T-cell (primary cell): ENCODE data around the gene C22orf39. TPM values are rescaled to one million over a fixed set of nuclear protein-coding genes. Genes with fewer than 3 reads are reported as not detected.

ENCODE experiments used
- ATAC-seq, 4 experiments: fragments of 200-7000 bp in 3 of 4; fragments of 150-1000 bp in 1 of 4; cut with Tn5 transposase; replicated peaks in 1 of 4; 1 replicate in 3 of 4; 2 replicates in 1 of 4; pipeline ENCODE4 v1.10.0; 2021; ENCODE audit warnings: moderate library complexity in 3 of 4, mild to moderate bottlenecking in 2 of 4, moderate number of reproducible peaks in 1 of 4
- CTCF ChIA-PET, 2 donors: fragments of 300-600 bp; sonication (Branson Sonifier 250); formaldehyde crosslinking; loops; one replicate each; lab custom pipeline; 2022; ENCODE audit warnings: antibody characterized with exemption in 2 of 2; lab: Charles Lee
- POLR2A ChIA-PET, 2 donors: fragments of 300-600 bp; sonication (Branson Sonifier 250); formaldehyde crosslinking; loops; one replicate each; lab custom pipeline; 2022; ENCODE audit warnings: antibody characterized with exemption in 2 of 2; lab: Charles Lee
- DNase-seq, 35 experiments: peaks; one replicate each; pipeline versions ENCODE4 v3.0.0 to v3.0.0-alpha.2; 2013 to 2023
- H3K27ac ChIP-seq: one replicate; pipeline ENCODE4 v1.5.1; 2013; ENCODE audit warnings: low read length
- H3K27me3 ChIP-seq, 2 experiments: replicated peaks in 1 of 2; 1 replicate in 1 of 2; 2 replicates in 1 of 2; pipeline versions ENCODE4 v1.6.1 to v1.7.0; 2013; ENCODE audit warnings: low read length in 1 of 2, mixed read lengths in 1 of 2; ENCODE audit not compliant: control insufficient read depth in 2 of 2, insufficient read depth in 2 of 2; ENCODE audit errors: extremely low read depth in 1 of 2
- H3K36me3 ChIP-seq, 2 donors: 1 replicate in 1 of 2; 2 replicates in 1 of 2; pipeline versions ENCODE4 v1.6.1 to v1.7.0; 2013; ENCODE audit warnings: low read length in 1 of 2; ENCODE audit not compliant: control insufficient read depth in 2 of 2, insufficient read depth in 1 of 2; ENCODE audit errors: extremely low read depth in 1 of 2
- H3K4me1 ChIP-seq, 2 experiments: 1 replicate in 1 of 2; 2 replicates in 1 of 2; pipeline versions ENCODE4 v1.6.1 to v1.7.0; 2013; ENCODE audit warnings: low read length in 2 of 2, mixed read lengths in 1 of 2; ENCODE audit not compliant: insufficient read depth in 2 of 2, control insufficient read depth in 1 of 2; ENCODE audit errors: extremely low read depth in 1 of 2
- H3K4me3 ChIP-seq, 2 donors: 1 replicate in 1 of 2; 2 replicates in 1 of 2; pipeline versions ENCODE4 v1.5.1 to v1.7.0; 2013; ENCODE audit warnings: mild to moderate bottlenecking in 2 of 2, low read length in 1 of 2, moderate library complexity in 1 of 2; ENCODE audit not compliant: control insufficient read depth in 1 of 2; ENCODE audit errors: extremely low read depth in 1 of 2
- H3K9me3 ChIP-seq: 2 replicates; pipeline ENCODE4 v1.7.0; 2013
- H3K27ac Mint-ChIP-seq, 2 donors: one replicate each; pipeline ENCODE4 v1.8.0; 2020 to 2021; ENCODE audit warnings: mild to moderate bottlenecking in 2 of 2, mixed read lengths in 2 of 2
- H3K27me3 Mint-ChIP-seq, 2 donors: one replicate each; pipeline ENCODE4 v1.8.0; 2021 to 2022; ENCODE audit warnings: mixed read lengths in 2 of 2
- H3K36me3 Mint-ChIP-seq: one replicate; pipeline ENCODE4 v1.8.0; 2021; ENCODE audit warnings: mixed read lengths
- H3K4me1 Mint-ChIP-seq, 3 donors: one replicate each; pipeline ENCODE4 v1.8.0; 2020 to 2022; ENCODE audit warnings: mixed read lengths in 3 of 3, mild to moderate bottlenecking in 1 of 3
- H3K4me3 Mint-ChIP-seq, 3 donors: one replicate each; pipeline ENCODE4 v1.8.0; 2020 to 2022; ENCODE audit warnings: mild to moderate bottlenecking in 3 of 3, mixed read lengths in 3 of 3, moderate library complexity in 3 of 3
- H3K9me3 Mint-ChIP-seq, 3 donors: one replicate each; pipeline ENCODE4 v1.8.0; 2020 to 2022; ENCODE audit warnings: mixed read lengths in 3 of 3
- WGBS: methylation state at CpG from one replicate; pipeline ENCODE4 v1.1.5; 2013; ENCODE audit warnings: missing lambda C conversion rate; ENCODE audit not compliant: insufficient coverage; 5-methylcytosine and 5-hydroxymethylcytosine counted together
- total RNA-seq, 35 experiments: library from RNA in 6 of 35; stranded (reverse) in 6 of 35; fragments of 120-200 nt in 1 of 35; gene quantifications; one replicate each; pipeline versions ENCODE4 v1.2.1 to v1.2.4 and lab custom pipeline; 2013 to 2026

C22orf39 gene
- total RNA-seq, 5 donors from 2014 or later (not counting 1 experiment from before 2014, with no cell fraction given), result 34.5 to 41.3 (median 40.9) TPM

DNA sequence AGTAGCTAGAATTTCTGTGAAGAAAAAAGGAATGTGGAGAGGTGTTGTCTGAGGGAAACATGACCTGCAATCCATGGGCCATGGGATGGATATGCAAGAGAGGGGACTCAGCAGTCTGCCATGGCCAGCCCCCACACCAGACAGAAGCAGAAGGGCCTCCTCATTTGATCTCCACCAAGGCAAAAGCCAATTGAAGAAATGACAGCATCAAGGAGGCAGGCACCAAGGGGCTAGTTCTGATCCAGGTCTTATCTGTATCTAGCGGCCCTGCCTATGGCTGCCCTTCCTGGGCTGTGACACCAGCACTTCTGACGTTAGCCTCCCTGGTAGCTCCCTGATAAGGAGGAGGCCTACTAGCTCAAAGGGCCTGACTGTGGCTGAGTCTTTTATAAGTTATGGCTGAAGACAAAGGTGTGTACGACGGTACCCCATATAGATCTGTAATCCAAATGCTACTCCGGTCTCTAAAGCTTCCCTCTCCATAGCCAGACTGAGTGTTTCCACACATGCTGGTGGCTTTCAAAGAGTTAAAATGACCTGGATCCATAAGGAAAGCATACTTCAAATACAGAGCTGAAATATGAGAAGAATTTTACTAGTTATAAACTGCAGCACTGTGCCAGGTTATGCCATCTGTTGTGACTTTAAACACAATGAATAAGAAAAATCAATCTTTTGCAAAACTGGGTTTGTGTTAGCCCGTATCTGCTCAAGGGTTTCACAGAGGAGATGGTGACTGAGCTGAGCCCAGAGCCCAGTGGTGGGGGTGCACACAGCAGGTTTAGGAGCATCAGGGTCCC is 50.4 kb downstream of the C22orf39 start:
- H3K9me3 ChIP-seq, result no peaks in the 10 kb centered on the region
- no peaks in the 10 kb centered on the region for H3K4me1 ChIP-seq
- Mint-ChIP-seq H3K4me3 (no peak overlapping the region), H3K27ac (no peak overlapping the region), H3K27me3 (no peaks in the 10 kb centered on the region), H3K9me3 (no peaks in the 10 kb centered on the region), H3K36me3 (peaks cover 59% of the 10 kb centered on the region), H3K4me1 (no peaks in the 10 kb centered on the region)
- ATAC-seq, result no peak
- 92% methylated on average over 2 of the region's 6 CpGs for WGBS
- no peak overlapping the region for H3K4me3 ChIP-seq
- peaks cover 20 to 73% of the 10 kb centered on the region in 2 donors for H3K36me3 ChIP-seq
- ChIA-PET CTCF (no interaction called here), POLR2A (no interaction called here)
- DNase-seq, result no peak
- no peaks in the 10 kb centered on the region for H3K27me3 ChIP-seq
- H3K27ac ChIP-seq, result no peak overlapping the region

DNA sequence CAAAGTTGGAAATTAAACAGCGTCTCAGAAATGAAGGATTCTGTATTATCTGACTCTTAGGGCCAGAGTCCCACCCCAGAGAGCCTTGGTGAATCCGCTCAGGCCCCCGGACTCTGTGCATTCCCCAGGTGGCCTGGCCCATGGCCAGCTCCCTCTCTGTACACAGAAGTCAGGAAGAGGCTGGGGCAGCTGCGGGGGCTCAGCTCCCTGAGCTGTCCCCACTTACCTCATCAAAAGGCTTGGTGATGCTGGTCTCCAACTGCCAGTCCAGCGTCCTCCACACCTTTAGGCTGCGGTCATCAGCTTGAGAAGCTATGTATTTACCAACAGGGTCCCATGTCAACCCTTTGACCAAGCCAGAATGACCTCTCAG is 51.0 kb downstream of the C22orf39 start:
- DNase-seq (no peak), ATAC-seq (no peak)
- no peaks in the 10 kb centered on the region for H3K9me3 Mint-ChIP-seq
- H3K4me1 Mint-ChIP-seq, result no peaks in the 10 kb centered on the region
- H3K36me3 Mint-ChIP-seq, result peaks cover 56% of the 10 kb centered on the region
- Histone ChIP-seq H3K36me3 (peaks cover 25 to 75% of the 10 kb centered on the region in 2 donors), H3K4me1 (no peaks in the 10 kb centered on the region), H3K4me3 (no peak overlapping the region), H3K27ac (no peak overlapping the region), H3K9me3 (no peaks in the 10 kb centered on the region), H3K27me3 (no peaks in the 10 kb centered on the region)
- no peak overlapping the region for H3K4me3 Mint-ChIP-seq
- no peak overlapping the region for H3K27ac Mint-ChIP-seq
- H3K27me3 Mint-ChIP-seq, result no peaks in the 10 kb centered on the region
- WGBS, result 98% methylated on average over 5 of the region's 6 CpGs
- ChIA-PET CTCF (interaction anchor here in 1 of 2 donors (0.5 kb wide), 1 partner anchor 1429 kb away, joined by 5 read pairs; no protein-coding TSS in a partner anchor), POLR2A (no interaction called here)

DNA sequence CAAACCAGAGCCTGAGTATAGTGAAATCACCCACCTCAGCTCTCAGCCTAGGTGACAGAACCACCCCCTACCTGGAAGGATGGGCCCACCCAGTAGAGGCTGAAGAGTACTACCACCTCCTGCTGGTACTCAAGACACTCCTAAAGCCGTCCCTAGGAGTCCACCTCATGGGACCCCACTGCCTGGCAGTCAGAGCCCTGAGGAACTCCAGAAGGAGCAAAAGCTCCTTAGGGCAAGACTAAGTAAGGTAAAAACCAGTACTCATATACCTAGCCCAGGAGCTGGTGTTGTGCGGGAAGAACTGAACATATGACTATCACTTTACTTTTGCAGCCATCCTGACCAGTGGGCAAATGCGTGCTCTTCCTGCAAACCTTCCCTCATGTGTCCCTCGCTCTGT is 52.2 kb downstream of the C22orf39 start:
- Mint-ChIP-seq H3K36me3 (peaks cover 52% of the 10 kb centered on the region), H3K4me1 (no peaks in the 10 kb centered on the region), H3K4me3 (no peak overlapping the region), H3K9me3 (no peaks in the 10 kb centered on the region), H3K27ac (no peak overlapping the region), H3K27me3 (no peaks in the 10 kb centered on the region)
- DNase-seq (no peak), ATAC-seq (no peak)
- H3K9me3 ChIP-seq, result no peaks in the 10 kb centered on the region
- CTCF ChIA-PET, result no interaction called here
- no peaks in the 10 kb centered on the region for H3K27me3 ChIP-seq
- H3K4me1 ChIP-seq, result no peaks in the 10 kb centered on the region
- H3K36me3 ChIP-seq, result peaks cover 25 to 67% of the 10 kb centered on the region in 2 donors
- no peak overlapping the region for H3K4me3 ChIP-seq
- WGBS, result 94% methylated on average over 4 of the region's 4 CpGs
- POLR2A ChIA-PET, result no interaction called here
- H3K27ac ChIP-seq, result no peak overlapping the region

DNA sequence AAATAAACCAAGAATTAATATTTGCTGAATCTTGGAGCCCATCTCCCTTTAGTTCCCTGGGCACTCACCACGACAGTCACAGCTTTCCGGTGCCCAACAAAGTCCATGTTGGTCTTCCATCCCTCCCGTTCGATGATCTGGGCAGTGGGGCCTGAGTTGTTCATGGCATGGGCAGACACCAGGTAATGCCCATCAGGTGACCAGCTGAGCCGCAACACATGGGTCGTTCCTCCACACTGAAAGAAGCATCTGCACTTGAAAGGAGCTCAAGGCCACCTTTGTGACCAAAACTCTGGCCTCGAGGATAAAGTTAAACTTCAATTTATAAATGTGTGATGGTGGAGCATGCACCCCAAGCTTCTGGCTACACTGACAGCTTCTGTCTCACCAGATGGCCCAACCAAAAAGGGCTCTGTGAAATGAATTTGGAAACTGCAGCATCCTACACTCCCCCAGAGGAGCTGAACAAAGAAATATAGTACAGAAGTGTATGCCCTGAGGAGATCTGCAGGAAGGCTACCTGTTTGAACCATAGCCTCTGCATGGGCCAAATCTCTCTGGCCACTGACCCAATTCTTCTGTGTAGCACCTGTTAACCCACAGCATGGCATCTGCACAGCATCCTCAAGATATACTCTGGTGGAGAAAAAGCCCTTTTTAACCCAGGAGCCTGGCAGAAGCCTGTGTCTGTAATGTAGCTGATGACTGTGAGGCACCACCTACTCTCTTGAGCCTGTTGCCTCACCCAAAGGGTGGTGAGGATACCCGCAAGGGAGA is 53.0 kb downstream of the C22orf39 start:
- Histone ChIP-seq H3K9me3 (no peaks in the 10 kb centered on the region), H3K27me3 (no peaks in the 10 kb centered on the region), H3K27ac (no peak overlapping the region), H3K36me3 (peaks cover 27 to 71% of the 10 kb centered on the region in 2 donors), H3K4me3 (no peak overlapping the region), H3K4me1 (no peaks in the 10 kb centered on the region)
- Mint-ChIP-seq H3K36me3 (peaks cover 51% of the 10 kb centered on the region), H3K27me3 (no peaks in the 10 kb centered on the region), H3K27ac (no peak overlapping the region), H3K4me3 (no peak overlapping the region), H3K9me3 (no peaks in the 10 kb centered on the region), H3K4me1 (no peaks in the 10 kb centered on the region)
- no peak for DNase-seq
- WGBS, result 94% methylated on average over 6 of the region's 8 CpGs
- no peak for ATAC-seq
- CTCF ChIA-PET, result no interaction called here
- POLR2A ChIA-PET, result interaction anchor here in 1 of 2 donors (0.7 kb wide), 1 partner anchor 398 kb away, joined by 4 read pairs; no protein-coding TSS in a partner anchor

DNA sequence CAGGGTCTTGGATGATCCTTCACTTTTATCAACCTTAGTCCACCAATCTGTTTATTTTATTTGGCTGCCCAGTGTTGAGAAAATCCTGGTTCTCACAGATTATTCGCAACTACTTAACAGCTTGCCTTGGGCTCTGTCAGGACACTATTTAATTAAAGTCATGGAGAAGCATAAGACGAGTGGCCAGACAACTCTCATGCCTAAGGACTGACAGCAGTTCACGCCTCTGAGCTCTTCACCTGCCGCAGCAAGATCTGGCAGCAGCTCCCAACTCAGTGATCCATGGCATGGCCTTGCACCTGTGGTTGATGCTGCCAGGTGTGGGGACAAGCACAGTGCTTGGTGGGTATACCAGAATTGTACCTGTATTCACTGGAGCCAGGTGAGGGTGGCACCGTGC is 53.8 kb downstream of the C22orf39 start:
- Histone ChIP-seq H3K4me3 (no peak overlapping the region), H3K9me3 (no peaks in the 10 kb centered on the region), H3K36me3 (peaks cover 27 to 73% of the 10 kb centered on the region in 2 donors), H3K27me3 (no peaks in the 10 kb centered on the region), H3K27ac (no peak overlapping the region), H3K4me1 (no peaks in the 10 kb centered on the region)
- Mint-ChIP-seq H3K4me1 (no peaks in the 10 kb centered on the region), H3K27me3 (no peaks in the 10 kb centered on the region), H3K27ac (no peak overlapping the region), H3K9me3 (no peaks in the 10 kb centered on the region), H3K4me3 (no peak overlapping the region), H3K36me3 (peaks cover 52% of the 10 kb centered on the region)
- ChIA-PET POLR2A (interaction anchor here in 1 of 2 donors (0.7 kb wide), 1 partner anchor 397 kb away, joined by 4 read pairs; no protein-coding TSS in a partner anchor), CTCF (no interaction called here)
- ATAC-seq, result no peak
- WGBS, result 97% methylated on average over 3 of the region's 5 CpGs
- no peak for DNase-seq
